Right lobe of liver (tissue), 6 donors: ENCODE data around the gene ZNF365. TPM values are rescaled to one million over a fixed set of nuclear protein-coding genes. Genes with fewer than 3 reads are reported as not detected.

Experiments
- ATAC-seq, 4 donors: fragments of 200-7000 bp; cut with Tn5 transposase; one replicate each; pipeline ENCODE4 v1.9.1; 2020; ENCODE audit warnings: mild to moderate bottlenecking in 4 of 4, moderate library complexity in 4 of 4
- DNase-seq, 3 donors: peaks; one replicate each; pipeline ENCODE4 v3.0.0-alpha.2; 2020
- H3K27ac ChIP-seq, 3 donors: fragments of 200-600 bp; one replicate each; pipeline ENCODE4 v1.8.0; 2022
- H3K27me3 ChIP-seq, 2 donors: fragments of 200-600 bp; one replicate each; pipeline ENCODE4 v1.8.0; 2022
- H3K36me3 ChIP-seq, 4 donors: fragments of 200-600 bp; sonication (generic) in 1 of 4; one replicate each; pipeline versions ENCODE4 v1.5.1 to v1.8.0; 2017 to 2022; ENCODE audit warnings: control low read depth in 1 of 4
- H3K4me1 ChIP-seq, 4 donors: fragments of 200-600 bp; sonication (generic) in 1 of 4; one replicate each; pipeline versions ENCODE4 v1.5.1 to v1.8.0; 2017 to 2022; ENCODE audit warnings: control low read depth in 1 of 4
- H3K4me3 ChIP-seq, 3 donors: fragments of 200-600 bp; one replicate each; pipeline ENCODE4 v1.8.0; 2022
- H3K9me3 ChIP-seq, 4 donors: fragments of 200-600 bp; sonication (generic) in 1 of 4; one replicate each; pipeline versions ENCODE4 v1.5.1 to v1.8.0; 2017 to 2022; ENCODE audit warnings: control low read depth in 1 of 4
- CTCF ChIP-seq, 4 donors: fragments of 200-600 bp in 3 of 4; fragments of 450-650 bp in 1 of 4; IDR thresholded peaks; one replicate each; pipeline versions ENCODE4 v1.5.1 to v1.8.0; 2016 to 2022; ENCODE audit warnings: antibody characterized with exemption in 4 of 4, mild to moderate bottlenecking in 2 of 4
- POLR2A ChIP-seq: fragments of 450-650 bp; IDR thresholded peaks from one replicate; pipeline ENCODE4 v1.6.1; 2017; ENCODE audit warnings: antibody characterized with exemption, mild to moderate bottlenecking
- WGBS: methylation state at CpG from one replicate; pipeline ENCODE4 v1.1.6; 2018; ENCODE audit warnings: low coverage, low lambda C conversion rate; ENCODE audit not compliant: insufficient coverage; ENCODE audit errors: missing lambda C conversion rate; 5-methylcytosine and 5-hydroxymethylcytosine counted together
- intact Hi-C, 2 donors: fragments of 100-400 bp; cut with DNase I; formaldehyde crosslinking; loops; one replicate each; pipeline versions ENCODE4 v1.11.2 to v1.14.1; 2022
- small RNA-seq, 2 experiments: library from RNA; depleted of rRNA; stranded (forward); fragments of <200 nt; gene quantifications; one replicate each; pipeline ENCODE3, GENCODE V24; 2016
- total RNA-seq, 6 experiments: library from RNA; depleted of rRNA in 2 of 6; stranded (reverse); fragments of >200 nt in 2 of 6; fragmentation: NEBNext Ultra II Directional in 3 of 6; extraction: Animal tissue kit (Norgen Biotek cat#: 25700) in 3 of 6; gene quantifications; one replicate each; pipeline versions ENCODE4 v1.1.0 to v1.2.4, GENCODE V29; 2016 to 2023
- donor health status: DM: no; HTN: yes; CAD: no.
- donor health status: DM: no; HTN: no; CAD: no.
- donor health status: DM: no; HTN: no; CAD: no.
- donor health status: DM: no; HTN: yes; CAD: no.
- donor health status: DM: no; HTN: yes; CAD: no.

The ZNF365 gene
- total RNA-seq, 6 experiments from 2014 or later, result 0.06 TPM; not detected in 5

GRCh38 chr10:62451611-62451975 is 77.4 kb downstream of the ZNF365 start:
- DNase-seq (no peak), ATAC-seq (no peak)
- no peaks in the 10 kb centered on the region for H3K9me3 ChIP-seq
- TF ChIP-seq CTCF (IDR thresholded peaks at IDR 0.05), result no peak
- no peak for TF ChIP-seq POLR2A
- H3K4me3 ChIP-seq, result no peak overlapping the region
- H3K27me3 ChIP-seq, result no peaks in the 10 kb centered on the region
- H3K27ac ChIP-seq, result no peak overlapping the region
- intact Hi-C loops, result no loop called here
- no peaks in the 10 kb centered on the region for H3K36me3 ChIP-seq
- WGBS, result 67% methylated on average over 1 of the region's 2 CpGs
- H3K4me1 ChIP-seq, result no peaks in the 10 kb centered on the region

Small RNAs within 50 kb of the gene (small RNA-seq; reads per million reads assigned to genes)
- gene RN7SL591P, result 0 reads per million in 2 experiments

Other genes with a start within 250 kb of the ZNF365 start
- under 1 TPM in 2 of 6 experiments, not detected in 4; 0.06 to 0.12 TPM for gene RTKN2, start 105.5 kb upstream of the ZNF365 start, total RNA-seq